Activated CD8-positive, alpha-beta memory T cell treated with anti-CD3 and anti-CD28 coated beads for 36 hours (primary cell): ENCODE measurements around the gene SH3BGRL. TPM values are rescaled to one million over a fixed set of nuclear protein-coding genes. Genes with fewer than 3 reads are reported as not detected.

ENCODE experiments used
- CTCF ChIA-PET: fragments of 350-600 bp; sonication (Branson Sonifier 250); formaldehyde crosslinking; loops from one replicate; lab custom pipeline; 2021; ENCODE audit warnings: antibody characterized with exemption; lab: Charles Lee
- POLR2A ChIA-PET: fragments of 350-600 bp; sonication (Branson Sonifier 250); formaldehyde crosslinking; loops from one replicate; lab custom pipeline; 2021; ENCODE audit warnings: antibody characterized with exemption; lab: Charles Lee
- total RNA-seq, 2 experiments: library from RNA; stranded (reverse); gene quantifications; one replicate each; pipeline ENCODE4 v1.2.3, GENCODE V29; 2021

Gene SH3BGRL
- 10 to 100 TPM; 22.5 to 23.3 TPM for total RNA-seq

- CTCF ChIA-PET = interaction anchor here (0.9 kb wide), 1 partner anchor 81 kb away, joined by 3 read pairs; no protein-coding TSS in a partner anchor
Measured at GRCh38 chrX:81201671-81202455, at the start of gene SH3BGRL, which contains the start of gene HMGN5. TSS of gene SH3BGRL (plus strand) at chrX:81202102. CDS start at chrX:81202201, 99 bp downstream. TSS of gene HMGN5 (minus strand) at chrX:81201913. CDS start at chrX:81121549, 80,364 bp downstream.

DNA sequence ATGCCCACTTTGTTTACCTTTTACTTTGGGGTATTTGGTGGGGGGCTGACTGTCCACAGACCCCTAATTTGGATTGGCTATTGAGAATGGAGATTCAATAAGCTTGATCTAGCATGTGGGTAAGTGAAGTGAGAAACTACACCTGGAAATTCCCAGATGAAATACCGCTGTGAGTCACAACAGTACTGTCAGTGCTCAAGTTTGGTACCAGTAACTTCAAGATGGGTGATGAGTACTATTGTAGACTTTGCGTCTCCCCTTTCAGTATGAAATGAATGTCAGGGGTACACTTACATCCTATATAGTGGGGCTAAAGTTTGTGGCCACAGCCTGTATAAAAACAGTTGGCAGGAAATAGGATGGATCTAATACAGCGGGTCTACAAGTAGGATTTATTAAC lies 33.5 kb upstream of the SH3BGRL start:
- POLR2A ChIA-PET = no interaction called here

More at GRCh38 chrX:81201671-81202455, at the start of gene SH3BGRL, which contains the start of gene HMGN5:
- POLR2A ChIA-PET = interaction anchor here (0.5 to 1.1 kb wide), 2 partner anchors 57 to 81 kb away, joined by 3 read pairs; no protein-coding TSS in a partner anchor

DNA sequence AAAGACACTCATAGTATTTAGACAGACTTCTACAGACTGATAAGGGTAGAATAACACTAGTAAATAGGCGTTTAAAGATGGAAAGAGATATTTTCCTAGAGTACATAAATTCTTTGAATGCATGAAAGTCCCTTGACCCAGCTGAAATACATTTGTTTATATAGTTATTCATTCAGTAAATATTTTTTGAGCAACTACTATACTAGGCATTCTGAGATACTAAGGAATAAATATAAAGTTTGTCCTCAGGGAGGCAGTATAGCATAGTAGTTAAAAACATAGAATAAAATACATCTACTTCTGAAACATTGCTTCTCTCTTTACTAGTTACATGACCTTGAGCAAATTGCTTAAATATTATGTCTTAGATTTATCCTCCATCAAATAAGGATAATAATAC lies 27.6 kb upstream of the SH3BGRL start:
- POLR2A ChIA-PET = no interaction called here
- CTCF ChIA-PET = no interaction called here

More for the DNA sequence above, 33.5 kb upstream of the SH3BGRL start:
- CTCF ChIA-PET = no interaction called here

- CTCF ChIA-PET = interaction anchor here (0.6 to 0.7 kb wide), 2 partner anchors 9 to 11 kb away, joined by 3 read pairs; no protein-coding TSS in a partner anchor
- POLR2A ChIA-PET = no interaction called here
Measured at GRCh38 chrX:81195259-81195658, 6.6 kb upstream of the SH3BGRL start.

- ChIA-PET CTCF (interaction anchor here (0.6 to 0.7 kb wide), 2 partner anchors 8 to 11 kb away, joined by 3 read pairs; no protein-coding TSS in a partner anchor), POLR2A (no interaction called here)
Measured at GRCh38 chrX:81195712-81196111, 6.2 kb upstream of the SH3BGRL start.

GRCh38 chrX:81201071-81201470 lies 831 bp upstream of the SH3BGRL start:
- ChIA-PET POLR2A (interaction anchor here (0.5 kb wide), 1 partner anchor 58 kb away, joined by 3 read pairs; no protein-coding TSS in a partner anchor), CTCF (interaction anchor here (0.9 kb wide), 1 partner anchor 80 kb away, joined by 3 read pairs; no protein-coding TSS in a partner anchor)

DNA sequence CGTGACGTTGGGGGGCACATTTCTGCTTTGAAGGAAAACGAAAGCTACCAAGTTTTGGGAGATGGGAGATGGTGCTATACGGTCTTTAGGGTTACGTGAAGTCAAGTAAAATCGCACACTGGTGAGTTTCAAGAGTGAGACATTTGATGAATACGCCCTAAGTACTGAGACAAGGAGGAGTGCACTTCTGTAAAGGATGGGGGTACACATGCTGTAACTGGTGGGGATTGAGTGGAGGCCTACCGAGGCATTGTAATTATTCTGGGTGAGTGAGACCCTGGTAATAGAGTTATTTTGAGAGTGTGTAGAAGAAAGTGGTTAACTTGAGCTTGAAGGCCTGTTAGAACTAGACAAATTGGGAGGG lies 536 bp downstream of the SH3BGRL start:
- ChIA-PET POLR2A (interaction anchor here (1.1 kb wide), 1 partner anchor 82 kb away, joined by 3 read pairs; no protein-coding TSS in a partner anchor), CTCF (no interaction called here)

DNA sequence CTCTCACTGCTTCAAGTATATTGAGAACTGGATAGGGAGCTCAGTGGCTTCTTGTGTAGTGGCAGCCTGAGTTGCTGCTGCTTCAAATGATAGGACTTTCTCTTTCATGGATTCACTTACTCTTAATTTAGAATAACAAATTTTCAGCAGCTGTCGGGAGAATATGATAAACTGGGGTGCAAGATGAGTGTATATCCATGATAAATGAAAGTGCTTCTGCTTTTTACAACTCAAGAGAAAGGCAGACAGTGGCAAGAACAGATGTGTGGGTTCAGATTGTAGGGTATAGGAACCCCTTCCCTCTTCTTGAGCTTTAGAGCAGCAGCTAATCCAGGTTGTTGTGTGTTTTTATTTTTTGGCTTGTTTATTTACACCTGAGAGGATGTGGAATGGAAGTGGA lies 1.0 kb downstream of the SH3BGRL start:
- ChIA-PET POLR2A (no interaction called here), CTCF (interaction anchor here (0.6 kb wide), 1 partner anchor 196 kb away, joined by 3 read pairs; no protein-coding TSS in a partner anchor)

DNA sequence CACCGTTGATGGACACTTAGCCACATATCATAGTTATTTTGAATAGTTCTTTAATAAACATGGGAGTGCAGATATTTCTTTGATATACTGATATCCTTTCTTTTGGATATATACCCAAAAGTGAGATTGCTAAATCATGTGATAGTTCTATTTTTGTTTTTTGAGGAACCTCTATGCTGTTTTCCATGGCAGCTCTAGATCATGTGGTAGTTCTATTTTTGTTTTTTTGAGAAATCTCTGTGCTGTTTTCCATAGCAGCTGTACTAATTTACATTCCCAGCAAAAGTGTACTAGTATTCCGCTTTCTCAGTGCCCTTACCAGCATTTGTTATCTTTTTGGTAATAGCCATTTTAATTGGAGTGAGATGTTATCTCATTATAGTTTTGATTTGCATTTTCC lies 3.6 kb downstream of the SH3BGRL start:
- POLR2A ChIA-PET = no interaction called here
- CTCF ChIA-PET = no interaction called here

- CTCF ChIA-PET = interaction anchor here (1.2 kb wide), 1 partner anchor 11 kb away, joined by 3 read pairs; no protein-coding TSS in a partner anchor
- POLR2A ChIA-PET = no interaction called here
Measured at GRCh38 chrX:81206476-81206875, 4.6 kb downstream of the SH3BGRL start.

- POLR2A ChIA-PET = no interaction called here
- CTCF ChIA-PET = interaction anchor here (0.7 kb wide), 1 partner anchor 332 kb away, joined by 3 read pairs; no protein-coding TSS in a partner anchor
Measured at GRCh38 chrX:81208916-81209315, 7.0 kb downstream of the SH3BGRL start.

- CTCF ChIA-PET = no interaction called here
- POLR2A ChIA-PET = no interaction called here
Measured at GRCh38 chrX:81215685-81216084, 13.8 kb downstream of the SH3BGRL start.

GRCh38 chrX:81229229-81229628 lies 27.3 kb downstream of the SH3BGRL start:
- CTCF ChIA-PET = no interaction called here
- POLR2A ChIA-PET = no interaction called here

GRCh38 chrX:81229901-81230300 lies 28.0 kb downstream of the SH3BGRL start:
- CTCF ChIA-PET = no interaction called here
- POLR2A ChIA-PET = no interaction called here

DNA sequence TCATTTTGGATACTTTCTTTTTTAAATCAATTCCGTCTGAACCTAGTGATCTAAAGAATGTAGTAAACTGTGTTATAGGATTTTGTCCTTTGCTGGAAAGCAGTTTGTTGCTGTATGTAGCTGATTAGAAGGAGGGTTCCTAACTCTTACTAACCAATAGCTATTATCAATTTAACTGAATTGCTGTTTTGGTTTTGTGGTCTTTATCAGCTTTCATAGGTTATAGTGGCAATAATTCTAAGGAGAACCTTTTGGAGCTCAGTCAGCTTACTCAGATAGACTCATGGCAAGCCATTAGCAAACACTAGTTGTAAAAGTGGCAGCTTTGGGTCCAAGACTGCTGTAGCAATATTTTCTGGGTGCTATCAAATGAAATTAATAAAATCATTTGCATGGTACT lies 29.6 kb downstream of the SH3BGRL start:
- CTCF ChIA-PET = no interaction called here
- POLR2A ChIA-PET = no interaction called here

DNA sequence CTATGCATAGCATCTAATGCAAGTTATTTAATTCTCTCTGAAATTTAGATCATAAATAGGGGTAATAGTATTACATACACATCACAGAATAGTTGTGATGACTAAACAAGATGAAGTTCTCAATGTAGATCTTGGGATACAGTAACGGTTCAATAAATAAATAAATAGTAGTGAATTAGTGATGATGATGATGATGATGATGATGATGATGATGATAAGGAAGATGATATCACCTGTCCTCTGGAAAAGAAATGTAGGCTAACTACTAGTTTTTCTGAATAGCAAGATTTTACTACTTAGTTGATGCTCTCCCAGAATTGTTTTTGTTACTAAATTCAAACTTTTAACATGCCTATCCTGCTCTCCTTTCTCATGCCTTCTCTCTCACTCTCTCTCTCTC lies 30.3 kb downstream of the SH3BGRL start:
- POLR2A ChIA-PET = no interaction called here
- CTCF ChIA-PET = no interaction called here

- ChIA-PET POLR2A (no interaction called here), CTCF (no interaction called here)
Measured at GRCh38 chrX:81237516-81237915, 35.6 kb downstream of the SH3BGRL start.

- ChIA-PET POLR2A (no interaction called here), CTCF (no interaction called here)
Measured at GRCh38 chrX:81238166-81238565, 36.3 kb downstream of the SH3BGRL start.

GRCh38 chrX:81240701-81241331 lies 38.9 kb downstream of the SH3BGRL start:
- ChIA-PET POLR2A (no interaction called here), CTCF (no interaction called here)

GRCh38 chrX:81241753-81242152 lies 39.9 kb downstream of the SH3BGRL start:
- CTCF ChIA-PET = no interaction called here

More at GRCh38 chrX:81241753-81242152, 39.9 kb downstream of the SH3BGRL start:
- POLR2A ChIA-PET = no interaction called here
